Esophagus muscularis mucosa (tissue), 4 donors: ENCODE measurements around the gene DTX3. TPM values are rescaled to one million over a fixed set of nuclear protein-coding genes. Genes with fewer than 3 reads are reported as not detected.

Experiments used
- DNase-seq: peaks from one replicate; pipeline ENCODE4 v3.0.0-alpha.2; 2017; ENCODE audit errors: extremely low spot score
- H3K27ac ChIP-seq, 4 donors: fragments of 200-600 bp; sonication (generic); replicated peaks in 1 of 4; 1 replicate in 3 of 4; 2 replicates in 1 of 4; pipeline ENCODE4 v1.5.1; 2016 to 2019; ENCODE audit warnings: mild to moderate bottlenecking in 1 of 4
- H3K27me3 ChIP-seq, 4 donors: fragments of 200-600 bp; sonication (generic); one replicate each; pipeline versions ENCODE4 v1.5.1 to v1.6.0; 2016 to 2019
- H3K36me3 ChIP-seq, 4 donors: fragments of 200-600 bp; sonication (generic); one replicate each; pipeline ENCODE4 v1.5.1; 2016 to 2019
- H3K4me1 ChIP-seq, 4 donors: fragments of 200-600 bp; sonication (generic); one replicate each; pipeline ENCODE4 v1.5.1; 2016 to 2019
- H3K4me3 ChIP-seq, 4 donors: fragments of 200-600 bp; sonication (generic); 1 replicate in 2 of 4; 2 replicates in 2 of 4; pipeline ENCODE4 v1.5.1; 2016 to 2019; ENCODE audit warnings: mild to moderate bottlenecking in 4 of 4, moderate library complexity in 1 of 4
- H3K9me3 ChIP-seq, 4 donors: fragments of 200-600 bp; sonication (generic); 1 replicate in 3 of 4; 2 replicates in 1 of 4; pipeline ENCODE4 v1.5.1; 2016 to 2019
- CTCF ChIP-seq, 3 experiments: fragments of 200-600 bp in 2 of 3; fragments of 450-650 bp in 1 of 3; sonication (generic) in 2 of 3; IDR thresholded peaks; one replicate each; pipeline ENCODE4 v1.5.1; 2017 to 2019; ENCODE audit warnings: antibody characterized with exemption in 3 of 3, mild to moderate bottlenecking in 2 of 3, moderate library complexity in 1 of 3
- EP300 ChIP-seq: sonication (generic); formaldehyde crosslinking; IDR thresholded peaks from one replicate; pipeline ENCODE4 v1.6.1; 2017; ENCODE audit warnings: antibody characterized with exemption
- POLR2A ChIP-seq: fragments of 450-650 bp; IDR thresholded peaks from one replicate; pipeline ENCODE4 v1.6.1; 2017; ENCODE audit warnings: antibody characterized with exemption, moderate library complexity, mild to moderate bottlenecking, low read depth
- POLR2AphosphoS5 ChIP-seq, 2 donors: sonication (generic); formaldehyde crosslinking; IDR thresholded peaks; one replicate each; pipeline ENCODE4 v1.6.1; 2017; ENCODE audit warnings: antibody characterized with exemption in 2 of 2
- WGBS: methylation state at CpG from one replicate; pipeline ENCODE4 v1.1.5; 2018; 5-methylcytosine and 5-hydroxymethylcytosine counted together
- intact Hi-C: fragments of 100-400 bp; cut with DNase I; formaldehyde crosslinking; loops from one replicate; pipeline ENCODE4 v1.15.1; 2023
- total RNA-seq, 4 donors: library from RNA; depleted of rRNA; stranded (reverse); fragments of >200 nt; gene quantifications; one replicate each; pipeline versions ENCODE4 v1.1.0 to v1.2.1, GENCODE V29; 2016

DTX3 gene
- total RNA-seq, 4 donors from 2014 or later: 39.0 to 68.6 (median 46.8) TPM

- H3K4me3 ChIP-seq: no peak overlapping the region
- H3K4me1 ChIP-seq: peaks cover 34 to 83% (median 69%) of the 10 kb centered on the region in 4 donors
- no peak for DNase-seq
- H3K27me3 ChIP-seq: peaks cover 0 to 11% (median 0%) of the 10 kb centered on the region in 4 donors
- H3K36me3 ChIP-seq: peaks cover 6 to 44% (median 23%) of the 10 kb centered on the region in 4 donors
- intact Hi-C loops: no loop called here
- peak overlapping the region; percentile 43 to 99 (median 96) for H3K27ac ChIP-seq
- TF ChIP-seq EP300 (no peak), POLR2AphosphoS5 (IDR thresholded peaks at IDR 0.05) (no peak), POLR2A (no peak), CTCF (IDR thresholded peaks at IDR 0.05) (no peak)
- H3K9me3 ChIP-seq: no peaks in the 10 kb centered on the region
- 81% methylated on average over 9 of the region's 11 CpGs for WGBS
Measured at GRCh38 chr12:57606821-57607220, 2.2 kb downstream of the DTX3 start.

GRCh38 chr12:57607958-57608663 lies 3.5 kb downstream of the DTX3 start:
- H3K27ac ChIP-seq: peak overlapping the region; percentile 95 to 99 (median 96)
- no peak for TF ChIP-seq POLR2A
- TF ChIP-seq CTCF (IDR thresholded peaks at IDR 0.05): no peak
- H3K27me3 ChIP-seq: peaks cover 0 to 17% (median 0%) of the 10 kb centered on the region in 4 donors
- 70% methylated on average over 12 of the region's 12 CpGs for WGBS
- H3K36me3 ChIP-seq: peaks cover 6 to 33% (median 16%) of the 10 kb centered on the region in 4 donors
- DNase-seq: no peak
- peaks cover 46 to 96% (median 82%) of the 10 kb centered on the region in 4 donors for H3K4me1 ChIP-seq
- no peak overlapping the region for H3K4me3 ChIP-seq
- intact Hi-C loops: no loop called here
- no peaks in the 10 kb centered on the region for H3K9me3 ChIP-seq

- peaks cover 0 to 17% (median 0%) of the 10 kb centered on the region in 4 donors for H3K27me3 ChIP-seq
- WGBS: 52% methylated on average over 16 of the region's 19 CpGs
Measured at GRCh38 chr12:57609101-57609780, 4.6 kb downstream of the DTX3 start.

GRCh38 chr12:57609781-57610553 lies 5.3 kb downstream of the DTX3 start:
- WGBS: 10% methylated on average over 13 of the region's 34 CpGs
- Histone ChIP-seq H3K4me1 (peaks cover 47 to 96% (median 86%) of the 10 kb centered on the region in 4 donors), H3K4me3 (peak overlapping the region; percentile 67 to 93 (median 85)), H3K27ac (peak overlapping the region; percentile 95 to 99 (median 96)), H3K27me3 (peaks cover 0 to 17% (median 0%) of the 10 kb centered on the region in 4 donors), H3K36me3 (peaks cover 6 to 48% (median 23%) of the 10 kb centered on the region in 4 donors), H3K9me3 (no peaks in the 10 kb centered on the region)
- intact Hi-C loops: no loop called here
- no peak for DNase-seq
- TF ChIP-seq POLR2A (no peak), EP300 (no peak), POLR2AphosphoS5 (IDR thresholded peaks at IDR 0.05) (no peak), CTCF (IDR thresholded peaks at IDR 0.05) (no peak)

More at GRCh38 chr12:57609101-57609780, 4.6 kb downstream of the DTX3 start:
- Histone ChIP-seq H3K4me1 (peaks cover 49 to 96% (median 83%) of the 10 kb centered on the region in 4 donors), H3K4me3 (peak overlapping the region; percentile 67 to 93 (median 85)), H3K9me3 (no peaks in the 10 kb centered on the region), H3K27ac (peak overlapping the region; percentile 95 to 99 (median 96)), H3K36me3 (peaks cover 6 to 43% (median 18%) of the 10 kb centered on the region in 4 donors)
- intact Hi-C loops: no loop called here
- TF ChIP-seq CTCF (IDR thresholded peaks at IDR 0.05): no peak
- no peak for TF ChIP-seq POLR2AphosphoS5 (IDR thresholded peaks at IDR 0.05)
- TF ChIP-seq POLR2A: no peak
- TF ChIP-seq EP300: no peak
- DNase-seq: no peak
